Vagina (tissue), 2 donors: ENCODE measurements around the gene CYSRT1.

ENCODE experiments used
- CTCF ChIP-seq, 3 experiments: fragments of 450-650 bp in 2 of 3; fragments of 200-600 bp in 1 of 3; sonication (generic) in 1 of 3; IDR thresholded peaks; one replicate each; pipeline ENCODE4 v1.5.1; 2017 to 2019; ENCODE audit warnings: antibody characterized with exemption in 3 of 3, mild to moderate bottlenecking in 2 of 3, moderate library complexity in 2 of 3
- POLR2A ChIP-seq, 2 donors: fragments of 450-650 bp; IDR thresholded peaks; one replicate each; pipeline ENCODE4 v1.6.1; 2017; ENCODE audit warnings: antibody characterized with exemption in 2 of 2, mild to moderate bottlenecking in 2 of 2, moderate library complexity in 2 of 2
- POLR2AphosphoS5 ChIP-seq, 2 donors: sonication (generic); formaldehyde crosslinking; IDR thresholded peaks; one replicate each; pipeline ENCODE4 v1.9.0; 2017; ENCODE audit warnings: antibody characterized with exemption in 2 of 2, mild to moderate bottlenecking in 2 of 2, low read depth in 1 of 2; ENCODE audit not compliant: insufficient read depth in 1 of 2

- TF ChIP-seq CTCF (IDR thresholded peaks at IDR 0.05) (no peak), POLR2A (IDR thresholded peaks at IDR 0.05) (no peak), POLR2AphosphoS5 (IDR thresholded peaks at IDR 0.05; ENCODE audit: insufficient read depth in 1 of 2, low read depth in 1 of 2) (no peak)
Observed at GRCh38 chr9:137251490-137252268, 26.7 kb downstream of the CYSRT1 start.
